Neural cell (in vitro differentiated cells): Measurements from ENCODE around the gene G6PC3.

ENCODE experiments used
- CTCF ChIP-seq: fragments of 450-650 bp; IDR thresholded peaks from 2 replicates; pipeline ENCODE4 v1.5.1; 2014; ENCODE audit warnings: antibody characterized with exemption, mild to moderate bottlenecking, moderate library complexity; ENCODE audit not compliant: poor library complexity, severe bottlenecking
- EP300 ChIP-seq: fragments of 450-650 bp; conservative IDR thresholded peaks from 2 replicates; pipeline ENCODE4 v1.6.1; 2014; ENCODE audit warnings: antibody characterized with exemption, mild to moderate bottlenecking, moderate library complexity; ENCODE audit not compliant: poor library complexity, severe bottlenecking
- EZH2 ChIP-seq: fragments of 200-600, 300-800 bp; shearing (Covaris generic), sonication (generic); IDR thresholded peaks from 2 replicates; pipeline ENCODE4 v1.6.1; 2014; ENCODE audit warnings: antibody characterized with exemption, low read length, borderline replicate concordance, mild to moderate bottlenecking; ENCODE audit not compliant: insufficient read depth, poor library complexity, severe bottlenecking
- POLR2AphosphoS5 ChIP-seq: IDR thresholded peaks from 2 replicates; pipeline ENCODE4 v1.6.1; 2012
- RAD21 ChIP-seq: fragments of 450-650 bp; conservative IDR thresholded peaks from 2 replicates; pipeline ENCODE4 v1.6.1; 2014; ENCODE audit warnings: antibody characterized with exemption, mild to moderate bottlenecking, moderate library complexity
- SMC3 ChIP-seq: fragments of 450-650 bp; conservative IDR thresholded peaks from 2 replicates; pipeline ENCODE4 v1.6.1; 2014; ENCODE audit warnings: antibody characterized with exemption, mild to moderate bottlenecking, moderate library complexity; ENCODE audit not compliant: poor library complexity

- TF ChIP-seq CTCF, result no peak
- no peak for TF ChIP-seq EP300
- no peak for TF ChIP-seq EZH2
- TF ChIP-seq POLR2AphosphoS5, result no peak
- no peak for TF ChIP-seq SMC3
- TF ChIP-seq RAD21, result no peak
Measured at GRCh38 chr17:44044071-44044470, 26.5 kb upstream of the G6PC3 start.
